HG03196 (cell line): Measurements from ENCODE around the gene REG3G.
"Not testable (repeated sequence)": the region's sequence is repeated elsewhere in the genome, so short reads cannot be mapped to it uniquely, and the experiment has no call there.

ENCODE experiments used
- ATAC-seq: cut with Tn5 transposase; IDR thresholded peaks from one replicate; pipeline ENCODE4 v1.9.1; 2021; ENCODE audit not compliant: unreplicated experiment

REG3G gene

GRCh38 chr2:79013629-79014028 is 11.9 kb upstream of the REG3G start:
- no peak for ATAC-seq

GRCh38 chr2:79016342-79016741 is 9.2 kb upstream of the REG3G start:
- no peak for ATAC-seq

- no peak for ATAC-seq
Observed at GRCh38 chr2:79026061-79026460, 559 bp downstream of the REG3G start.

GRCh38 chr2:79039944-79040343 is 14.4 kb downstream of the REG3G start:
- ATAC-seq: no peak

GRCh38 chr2:79041032-79041448 is 15.5 kb downstream of the REG3G start:
- no peak for ATAC-seq

- not testable (repeated sequence) for ATAC-seq
Observed at GRCh38 chr2:79053486-79053885, 28.0 kb downstream of the REG3G start.

GRCh38 chr2:79054769-79055168 is 29.3 kb downstream of the REG3G start:
- ATAC-seq: not testable (repeated sequence)

- no peak for ATAC-seq
Observed at GRCh38 chr2:79065201-79065600, 39.7 kb downstream of the REG3G start.

GRCh38 chr2:79071078-79071477 is 45.6 kb downstream of the REG3G start:
- ATAC-seq: no peak
